Measurements from ENCODE around the gene KRT86. TPM values are rescaled to one million over a fixed set of nuclear protein-coding genes. Genes with fewer than 3 reads are reported as not detected.

KRT86 gene
- total and polyA plus RNA-seq, 9 of the 15 experiments (the other 6 are each of a cell fraction or from before 2014, with no cell fraction given): not detected

DNA sequence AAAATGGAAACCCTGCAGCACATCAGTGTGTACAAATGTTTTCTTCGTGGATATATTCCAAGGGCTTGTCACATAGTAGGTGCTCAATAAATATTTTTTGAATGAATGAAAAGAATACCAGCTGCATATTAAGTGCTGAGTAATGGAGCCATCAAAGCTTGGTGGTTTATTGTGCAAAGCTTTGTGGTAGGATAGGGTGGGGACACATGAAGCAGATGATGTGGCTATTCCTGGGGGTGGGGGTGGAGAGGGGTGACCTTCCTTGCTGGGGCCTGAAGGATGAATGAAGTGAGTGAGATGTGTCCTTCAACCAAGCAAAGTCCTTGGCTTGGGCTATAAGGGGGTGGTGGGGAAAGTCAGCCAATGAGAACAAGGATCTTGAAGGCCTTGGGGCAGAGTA, 21.2 kb downstream of the KRT86 start:
- Histone ChIP-seq H3K4me3 (no peak overlapping the region), H3K4me2 (ENCODE audit: insufficient read depth, low read length) (no peak overlapping the region), H2AFZ (ENCODE audit: low read depth, low read length) (no peak overlapping the region), H3K9me3 (replicated peaks; ENCODE audit: control insufficient read depth, insufficient read depth, low read depth, low read length) (no peaks in the 10 kb centered on the region), H3K9me1 (ENCODE audit: control insufficient read depth, insufficient read depth, low read length) (no peaks in the 10 kb centered on the region), H4K20me1 (replicated peaks; ENCODE audit: control insufficient read depth, insufficient read depth, low read length) (no peaks in the 10 kb centered on the region; the same call in 1 of the 2 replicates), H3K27me3 (ENCODE audit: control insufficient read depth in 2 of 2, insufficient read depth in 2 of 2, low read length in 2 of 2) (peaks cover 0 to 18% of the 10 kb centered on the region in 2 experiments; a peak in 3 of 5 replicates), H3K4me1 (replicated peaks in 1 of 2; ENCODE audit: control insufficient read depth in 2 of 2, insufficient read depth in 2 of 2, low read length in 2 of 2) (no peaks in the 10 kb centered on the region), H3K79me2 (ENCODE audit: control insufficient read depth, insufficient read depth, low read length) (no peaks in the 10 kb centered on the region), H3K27ac (ENCODE audit: extremely low read depth, low read depth, low read length) (no peak overlapping the region), H3K9ac (ENCODE audit: insufficient read depth in 1 of 2, low read depth in 2 of 2, low read length in 2 of 2) (no peak overlapping the region), H3K36me3 (ENCODE audit: control insufficient read depth, insufficient read depth, low read length) (no peaks in the 10 kb centered on the region)
- ChIA-PET POLR2A (interaction anchor here (0.7 kb wide), 1 partner anchor 466 kb away, joined by 4 read pairs; no protein-coding TSS in a partner anchor), CTCF (ENCODE audit: low intra/inter-chr PET ratio) (no interaction called here)
- FAIRE-seq: no peak
- no peak for DNase-seq (ENCODE audit: extremely low read depth in 1 of 4, low spot score in 3 of 4)
- TF ChIP-seq SAP30 (IDR thresholded peaks at IDR 0.05; ENCODE audit: borderline replicate concordance, insufficient read depth, low read depth, low read length, poor library complexity, severe bottlenecking) (no peak), SP2 (IDR thresholded peaks at IDR 0.05; ENCODE audit: extremely low read depth, low read depth, low read length, poor library complexity, severe bottlenecking) (no peak), FOXA1 (IDR thresholded peaks at IDR 0.05; ENCODE audit: borderline replicate concordance) (no peak)
- 0% methylated on average over 1 of the region's 1 CpG for WGBS (ENCODE audit: insufficient coverage, low coverage, missing lambda C conversion rate)
- in situ Hi-C loops (cut with MboI) (no loop called here), intact Hi-C loops (cut with micrococcal nuclease) (no loop called here)
- BruUV-seq (replicated peaks): no TSS peak
- no peak for ATAC-seq

DNA sequence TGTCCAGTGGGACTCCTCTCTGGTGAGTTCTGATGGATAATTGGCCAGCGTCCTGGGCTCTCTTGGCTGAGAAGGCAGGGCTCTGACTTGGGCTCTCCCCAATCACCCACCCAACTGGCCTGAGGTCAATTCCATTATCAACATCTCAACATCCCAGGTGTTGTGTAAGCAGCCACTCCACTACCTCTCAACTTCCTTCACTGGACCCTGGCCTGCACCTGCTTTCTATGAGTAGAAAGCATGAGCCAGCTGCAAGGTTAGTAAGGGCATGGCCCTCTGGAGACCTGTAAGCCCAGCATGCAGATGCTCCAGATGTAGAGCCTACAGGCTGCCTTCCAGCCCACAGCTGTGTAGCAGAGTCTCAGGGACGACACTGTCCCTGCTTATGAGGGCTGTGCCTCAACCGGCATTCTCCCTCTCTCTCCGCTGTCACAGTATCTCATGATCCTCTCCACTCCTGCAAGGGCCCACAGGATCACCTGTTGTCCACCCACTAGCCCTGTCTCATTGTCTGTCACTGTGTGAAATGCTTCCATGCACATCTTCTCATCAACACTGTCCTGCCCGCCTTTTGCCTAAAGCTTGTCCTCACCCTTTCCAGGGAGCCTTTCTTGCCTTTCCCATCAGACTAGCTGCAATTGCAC, 22.2 kb downstream of the KRT86 start:
- intact Hi-C loops (cut with micrococcal nuclease): no loop called here
- H3K9ac ChIP-seq (ENCODE audit: insufficient read depth in 1 of 2, low read depth in 2 of 2, low read length in 2 of 2): no peak overlapping the region
- no peaks in the 10 kb centered on the region; the same call in 1 of the 2 replicates for H4K20me1 ChIP-seq (replicated peaks; ENCODE audit: control insufficient read depth, insufficient read depth, low read length)
- no peaks in the 10 kb centered on the region for H3K36me3 ChIP-seq (ENCODE audit: control insufficient read depth, insufficient read depth, low read length)
- H3K27me3 ChIP-seq (ENCODE audit: control insufficient read depth in 2 of 2, insufficient read depth in 2 of 2, low read length in 2 of 2): peaks cover 5 to 23% of the 10 kb centered on the region in 2 experiments; a peak in 4 of 5 replicates
- in situ Hi-C loops (cut with MboI): no loop called here
- no peak overlapping the region for H2AFZ ChIP-seq (ENCODE audit: low read depth, low read length)
- WGBS (ENCODE audit: insufficient coverage, low coverage, missing lambda C conversion rate): 3% methylated on average over 5 of the region's 5 CpGs
- no peak for DNase-seq (ENCODE audit: extremely low read depth in 1 of 4, low spot score in 3 of 4)
- BruUV-seq (replicated peaks): no TSS peak
- no peak overlapping the region for H3K4me3 ChIP-seq
- no peaks in the 10 kb centered on the region for H3K4me1 ChIP-seq (replicated peaks in 1 of 2; ENCODE audit: control insufficient read depth in 2 of 2, insufficient read depth in 2 of 2, low read length in 2 of 2)
- H3K9me1 ChIP-seq (ENCODE audit: control insufficient read depth, insufficient read depth, low read length): no peaks in the 10 kb centered on the region
- no peak for ATAC-seq
- H3K4me2 ChIP-seq (ENCODE audit: insufficient read depth, low read length): no peak overlapping the region
- no peaks in the 10 kb centered on the region for H3K9me3 ChIP-seq (replicated peaks; ENCODE audit: control insufficient read depth, insufficient read depth, low read depth, low read length)
- ChIA-PET CTCF (ENCODE audit: low intra/inter-chr PET ratio) (no interaction called here), POLR2A (interaction anchor here (0.6 to 0.7 kb wide), 2 partner anchors 16 to 467 kb away, joined by 3 to 4 read pairs; no protein-coding TSS in a partner anchor)
- TF ChIP-seq, protein P1, sequence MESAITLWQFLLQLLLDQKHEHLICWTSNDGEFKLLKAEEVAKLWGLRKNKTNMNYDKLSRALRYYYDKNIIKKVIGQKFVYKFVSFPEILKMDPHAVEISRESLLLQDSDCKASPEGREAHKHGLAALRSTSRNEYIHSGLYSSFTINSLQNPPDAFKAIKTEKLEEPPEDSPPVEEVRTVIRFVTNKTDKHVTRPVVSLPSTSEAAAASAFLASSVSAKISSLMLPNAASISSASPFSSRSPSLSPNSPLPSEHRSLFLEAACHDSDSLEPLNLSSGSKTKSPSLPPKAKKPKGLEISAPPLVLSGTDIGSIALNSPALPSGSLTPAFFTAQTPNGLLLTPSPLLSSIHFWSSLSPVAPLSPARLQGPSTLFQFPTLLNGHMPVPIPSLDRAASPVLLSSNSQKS (CRISPR knock-in tag; IDR thresholded peaks at IDR 0.05): no peak
- TF ChIP-seq, protein P2, sequence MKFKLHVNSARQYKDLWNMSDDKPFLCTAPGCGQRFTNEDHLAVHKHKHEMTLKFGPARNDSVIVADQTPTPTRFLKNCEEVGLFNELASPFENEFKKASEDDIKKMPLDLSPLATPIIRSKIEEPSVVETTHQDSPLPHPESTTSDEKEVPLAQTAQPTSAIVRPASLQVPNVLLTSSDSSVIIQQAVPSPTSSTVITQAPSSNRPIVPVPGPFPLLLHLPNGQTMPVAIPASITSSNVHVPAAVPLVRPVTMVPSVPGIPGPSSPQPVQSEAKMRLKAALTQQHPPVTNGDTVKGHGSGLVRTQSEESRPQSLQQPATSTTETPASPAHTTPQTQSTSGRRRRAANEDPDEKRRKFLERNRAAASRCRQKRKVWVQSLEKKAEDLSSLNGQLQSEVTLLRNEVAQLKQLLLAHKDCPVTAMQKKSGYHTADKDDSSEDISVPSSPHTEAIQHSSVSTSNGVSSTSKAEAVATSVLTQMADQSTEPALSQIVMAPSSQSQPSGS (CRISPR knock-in tag; IDR thresholded peaks at IDR 0.05): no peak
- TF ChIP-seq BDP1 (IDR thresholded peaks at IDR 0.05; ENCODE audit: insufficient read depth, insufficient read length) (no peak), HNRNPH1 (optimal IDR thresholded peaks at IDR 0.05; ENCODE audit: low read depth, low read length) (no peak), TAF7 (tag; IDR thresholded peaks at IDR 0.05) (no peak)
- TF ChIP-seq, protein P3, sequence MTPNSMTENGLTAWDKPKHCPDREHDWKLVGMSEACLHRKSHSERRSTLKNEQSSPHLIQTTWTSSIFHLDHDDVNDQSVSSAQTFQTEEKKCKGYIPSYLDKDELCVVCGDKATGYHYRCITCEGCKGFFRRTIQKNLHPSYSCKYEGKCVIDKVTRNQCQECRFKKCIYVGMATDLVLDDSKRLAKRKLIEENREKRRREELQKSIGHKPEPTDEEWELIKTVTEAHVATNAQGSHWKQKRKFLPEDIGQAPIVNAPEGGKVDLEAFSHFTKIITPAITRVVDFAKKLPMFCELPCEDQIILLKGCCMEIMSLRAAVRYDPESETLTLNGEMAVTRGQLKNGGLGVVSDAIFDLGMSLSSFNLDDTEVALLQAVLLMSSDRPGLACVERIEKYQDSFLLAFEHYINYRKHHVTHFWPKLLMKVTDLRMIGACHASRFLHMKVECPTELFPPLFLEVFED (CRISPR knock-in tag; conservative IDR thresholded peaks at IDR 0.05): no peak
- H3K27ac ChIP-seq (ENCODE audit: extremely low read depth, low read depth, low read length): no peak overlapping the region
- no peaks in the 10 kb centered on the region for H3K79me2 ChIP-seq (ENCODE audit: control insufficient read depth, insufficient read depth, low read length)
- FAIRE-seq: no peak
